Smooth muscle cell (in vitro differentiated cells): ENCODE data around the gene IFT122. TPM values are rescaled to one million over a fixed set of nuclear protein-coding genes. Genes with fewer than 3 reads are reported as not detected.
A peak's percentile ranks its signal among the peaks of the same experiment; 100 is the strongest.

Experiments
- DNase-seq: peaks from one replicate; lab custom pipeline; 2025; ENCODE audit not compliant: unreplicated experiment; lab: John Stamatoyannopoulos, UW
- H2AFZ ChIP-seq: fragments of 200-600 bp; sonication (generic); 2 replicates; pipeline ENCODE4 v1.6.0; 2016; ENCODE audit warnings: antibody characterized with exemption, low read depth, mild to moderate bottlenecking
- H3F3A ChIP-seq: fragments of 200-600 bp; sonication (generic); 2 replicates; pipeline ENCODE4 v1.6.0; 2017; ENCODE audit warnings: antibody characterized with exemption, low read depth
- H3K27ac ChIP-seq: fragments of 200-600 bp; sonication (generic); 2 replicates; pipeline ENCODE4 v1.5.1; 2016; ENCODE audit warnings: low read depth, mild to moderate bottlenecking
- H3K27me3 ChIP-seq: fragments of 200-600 bp; sonication (generic); 2 replicates; pipeline ENCODE4 v1.6.1; 2016; ENCODE audit warnings: low read depth, mild to moderate bottlenecking
- H3K36me3 ChIP-seq: fragments of 200-600 bp; sonication (generic); 2 replicates; pipeline ENCODE4 v1.5.1; 2016; ENCODE audit warnings: low read depth
- H3K4me1 ChIP-seq: fragments of 200-600 bp; sonication (generic); 2 replicates; pipeline ENCODE4 v1.5.1; 2016; ENCODE audit warnings: low read depth
- H3K4me2 ChIP-seq: fragments of 200-600 bp; sonication (generic); 2 replicates; pipeline ENCODE4 v1.6.0; 2016; ENCODE audit warnings: mild to moderate bottlenecking
- H3K4me3 ChIP-seq: fragments of 200-600 bp; sonication (generic); 2 replicates; pipeline ENCODE4 v1.5.1; 2016; ENCODE audit warnings: mild to moderate bottlenecking
- H3K79me2 ChIP-seq: fragments of 200-600 bp; sonication (generic); 2 replicates; pipeline ENCODE4 v1.6.0; 2016; ENCODE audit warnings: low read depth, mild to moderate bottlenecking
- H3K9ac ChIP-seq: fragments of 200-600 bp; sonication (generic); 2 replicates; pipeline ENCODE4 v1.6.0; 2016; ENCODE audit warnings: low read depth
- H3K9me3 ChIP-seq: fragments of 200-600 bp; sonication (generic); replicated peaks from 2 replicates; pipeline ENCODE4 v1.5.1; 2016; ENCODE audit warnings: low read depth
- H4K20me1 ChIP-seq: fragments of 200-600 bp; sonication (generic); 2 replicates; pipeline ENCODE4 v1.6.0; 2016; ENCODE audit warnings: low read depth
- WGBS: methylation state at CpG from one replicate; pipeline ENCODE4 v1.1.7; 2016; ENCODE audit warnings: low lambda C conversion rate; 5-methylcytosine and 5-hydroxymethylcytosine counted together
- polyA plus RNA-seq: library from polyadenylated mRNA; unstranded; fragments of >200 nt; fragmentation: Nextera tagmentation; extraction: Ambion mirVana; gene quantifications from 2 replicates; pipeline ENCODE4 v1.2.1, GENCODE V29; 2016
- total RNA-seq: library from RNA; depleted of rRNA; stranded (reverse); fragments of >200 nt; gene quantifications from 2 replicates; pipeline ENCODE4 v1.2.3, GENCODE V29; 2014
- TF ChIP-seq, protein P1 (sequence below): fragments of 200-600 bp; sonication (generic); IDR thresholded peaks from 2 replicates; pipeline ENCODE4 v1.5.1; 2017; ENCODE audit warnings: borderline replicate concordance, mild to moderate bottlenecking, antibody characterized with exemption; ENCODE audit not compliant: insufficient read depth, poor library complexity, severe bottlenecking

The IFT122 gene
- total and polyA plus RNA-seq, 2 experiments from 2014 or later: 13.4 to 17.4 TPM

DNA sequence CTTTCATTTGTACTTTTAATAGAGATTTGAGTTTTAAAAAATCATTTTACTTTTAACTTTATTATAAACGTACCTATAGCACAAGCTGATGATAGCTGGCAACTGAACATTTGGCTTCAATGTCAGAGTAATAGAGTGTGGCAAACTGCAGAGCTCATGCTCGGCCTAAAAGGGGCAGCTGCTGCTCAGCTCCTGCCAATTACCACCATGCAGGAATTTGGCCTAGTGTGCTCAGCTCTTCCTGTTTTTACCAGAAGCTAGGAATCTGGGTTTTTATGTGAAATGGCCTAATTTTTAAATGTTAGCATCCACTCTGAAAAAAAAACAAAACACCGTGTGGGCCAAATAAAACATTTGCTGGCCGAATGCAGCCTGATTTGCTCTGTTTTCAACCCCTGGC lies 1.8 kb downstream of the IFT122 start:
- no peaks in the 10 kb centered on the region for H3K9me3 ChIP-seq
- peak overlapping the region; percentile 96 for H3K27ac ChIP-seq
- TF ChIP-seq, protein P1, sequence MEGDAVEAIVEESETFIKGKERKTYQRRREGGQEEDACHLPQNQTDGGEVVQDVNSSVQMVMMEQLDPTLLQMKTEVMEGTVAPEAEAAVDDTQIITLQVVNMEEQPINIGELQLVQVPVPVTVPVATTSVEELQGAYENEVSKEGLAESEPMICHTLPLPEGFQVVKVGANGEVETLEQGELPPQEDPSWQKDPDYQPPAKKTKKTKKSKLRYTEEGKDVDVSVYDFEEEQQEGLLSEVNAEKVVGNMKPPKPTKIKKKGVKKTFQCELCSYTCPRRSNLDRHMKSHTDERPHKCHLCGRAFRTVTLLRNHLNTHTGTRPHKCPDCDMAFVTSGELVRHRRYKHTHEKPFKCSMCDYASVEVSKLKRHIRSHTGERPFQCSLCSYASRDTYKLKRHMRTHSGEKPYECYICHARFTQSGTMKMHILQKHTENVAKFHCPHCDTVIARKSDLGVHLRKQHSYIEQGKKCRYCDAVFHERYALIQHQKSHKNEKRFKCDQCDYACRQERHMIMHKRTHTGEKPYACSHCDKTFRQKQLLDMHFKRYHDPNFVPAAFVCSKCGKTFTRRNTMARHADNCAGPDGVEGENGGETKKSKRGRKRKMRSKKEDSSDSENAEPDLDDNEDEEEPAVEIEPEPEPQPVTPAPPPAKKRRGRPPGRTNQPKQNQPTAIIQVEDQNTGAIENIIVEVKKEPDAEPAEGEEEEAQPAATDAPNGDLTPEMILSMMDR: no peak
- H3K4me1 ChIP-seq: peaks cover 30% of the 10 kb centered on the region
- H4K20me1 ChIP-seq: no peaks in the 10 kb centered on the region
- H2AFZ ChIP-seq: no peak overlapping the region
- H3K9ac ChIP-seq: peak overlapping the region; percentile 91
- H3K4me2 ChIP-seq: peak overlapping the region; percentile 93
- H3K79me2 ChIP-seq: peaks cover 65% of the 10 kb centered on the region
- DNase-seq: no peak
- peaks cover 2% of the 10 kb centered on the region for H3K36me3 ChIP-seq
- H3K4me3 ChIP-seq: no peak overlapping the region
- no peaks in the 10 kb centered on the region for H3F3A ChIP-seq
- WGBS: 43% methylated on average over 4 of the region's 4 CpGs
- no peaks in the 10 kb centered on the region for H3K27me3 ChIP-seq

- H3K36me3 ChIP-seq: no peaks in the 10 kb centered on the region
- TF ChIP-seq, protein P1: no peak
- no peaks in the 10 kb centered on the region for H4K20me1 ChIP-seq
- H3K4me2 ChIP-seq: no peak overlapping the region
- no peak for DNase-seq
- H3K9me3 ChIP-seq: no peaks in the 10 kb centered on the region
- H2AFZ ChIP-seq: no peak overlapping the region
- no peak overlapping the region for H3K4me3 ChIP-seq
- H3K9ac ChIP-seq: no peak overlapping the region
- peaks cover 63% of the 10 kb centered on the region for H3K79me2 ChIP-seq
- H3K27ac ChIP-seq: peak overlapping the region; percentile 96
- no peaks in the 10 kb centered on the region for H3F3A ChIP-seq
- H3K4me1 ChIP-seq: peaks cover 32% of the 10 kb centered on the region
- H3K27me3 ChIP-seq: no peaks in the 10 kb centered on the region
- 83% methylated on average over 2 of the region's 2 CpGs for WGBS
Observed at GRCh38 chr3:129442486-129442885, 2.5 kb downstream of the IFT122 start.

DNA sequence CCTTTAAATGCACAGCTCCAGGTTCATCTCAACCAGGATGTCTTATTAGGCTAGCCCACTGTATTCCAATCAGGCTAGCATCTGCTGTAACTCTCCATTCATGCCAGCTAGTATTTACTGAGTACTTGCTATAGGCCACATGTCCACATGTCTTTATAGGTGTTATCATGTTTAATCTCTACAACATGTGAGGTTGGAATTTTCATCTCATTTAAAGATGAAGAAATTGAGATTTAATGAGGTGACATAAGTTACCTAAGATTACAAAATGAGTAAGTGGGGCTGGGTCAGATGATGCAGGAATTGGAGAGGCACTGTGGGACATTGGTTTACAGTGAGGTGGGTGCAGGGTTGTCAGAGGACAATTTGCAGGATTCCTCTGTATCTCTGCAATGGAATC lies 2.9 kb downstream of the IFT122 start:
- Histone ChIP-seq H3K36me3 (no peaks in the 10 kb centered on the region), H3K4me1 (peaks cover 32% of the 10 kb centered on the region), H3K4me2 (no peak overlapping the region), H3K9me3 (no peaks in the 10 kb centered on the region), H3K4me3 (no peak overlapping the region), H3K27me3 (no peaks in the 10 kb centered on the region), H2AFZ (no peak overlapping the region), H4K20me1 (no peaks in the 10 kb centered on the region), H3K9ac (no peak overlapping the region), H3F3A (no peaks in the 10 kb centered on the region), H3K79me2 (peaks cover 58% of the 10 kb centered on the region), H3K27ac (no peak overlapping the region)
- TF ChIP-seq, protein P1: no peak
- DNase-seq: no peak

DNA sequence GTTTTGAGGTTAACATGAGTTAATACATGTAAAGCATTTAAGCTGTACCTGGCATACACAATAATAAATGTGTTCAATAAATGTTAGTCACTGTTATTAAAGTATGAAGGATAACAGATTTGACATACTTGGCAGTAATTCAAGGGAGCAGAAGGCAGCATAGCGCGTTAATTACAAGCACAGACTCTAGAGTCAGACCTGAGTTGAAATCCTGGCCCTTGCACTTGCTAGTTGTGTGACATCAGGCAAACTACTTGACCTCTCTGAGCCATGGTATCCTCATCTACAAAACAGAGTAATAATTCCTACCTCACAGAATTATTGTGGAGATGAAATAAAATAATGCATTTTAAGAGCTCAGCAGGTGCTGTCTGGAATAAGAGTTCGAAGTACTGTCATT lies 5.4 kb downstream of the IFT122 start:
- Histone ChIP-seq H3K27me3 (no peaks in the 10 kb centered on the region), H3K9ac (no peak overlapping the region), H3K79me2 (peaks cover 41% of the 10 kb centered on the region), H3K4me3 (no peak overlapping the region), H4K20me1 (no peaks in the 10 kb centered on the region), H3K4me2 (peak overlapping the region; percentile 34), H3K9me3 (no peaks in the 10 kb centered on the region), H3K27ac (no peak overlapping the region), H3K4me1 (peaks cover 38% of the 10 kb centered on the region), H3K36me3 (no peaks in the 10 kb centered on the region), H3F3A (no peaks in the 10 kb centered on the region), H2AFZ (no peak overlapping the region)
- DNase-seq: no peak
- TF ChIP-seq, protein P1: no peak
- 98% methylated on average over 3 of the region's 3 CpGs for WGBS
